Measurements from ENCODE around the gene LIN37.

- TF ChIP-seq CTCF (IDR thresholded peaks at IDR 0.05) = no peak
- TF ChIP-seq POLR2A (IDR thresholded peaks at IDR 0.05) = no peak
These were observed 33.6 kb upstream of the LIN37 start for GRCh38 chr19:35714601-35715354.

Data from adrenal gland (tissue), 5 donors.